C4-2B (cell line): Measurements from ENCODE around the gene PDCD1LG2.

Experiments
- H3K27ac ChIP-seq: fragments of 450-650 bp; 2 replicates; pipeline ENCODE4 v1.5.1; 2017
- CTCF ChIP-seq: fragments of 450-650 bp; conservative IDR thresholded peaks from 2 replicates; pipeline ENCODE4 v1.5.1; 2017; ENCODE audit warnings: mild to moderate bottlenecking
- ZFX ChIP-seq: fragments of 450-650 bp; IDR thresholded peaks from 2 replicates; pipeline ENCODE4 v1.6.1; 2017

PDCD1LG2 gene

GRCh38 chr9:5610491-5610890 lies 100.2 kb downstream of the PDCD1LG2 start:
- no peak for TF ChIP-seq ZFX
- TF ChIP-seq CTCF, result no peak
- no peak overlapping the region for H3K27ac ChIP-seq

GRCh38 chr9:5611321-5612184 lies 101.2 kb downstream of the PDCD1LG2 start:
- TF ChIP-seq CTCF, result no peak
- no peak for TF ChIP-seq ZFX
- no peak overlapping the region; the same call in 1 of the 2 replicates for H3K27ac ChIP-seq

GRCh38 chr9:5612185-5612530 lies 101.8 kb downstream of the PDCD1LG2 start:
- H3K27ac ChIP-seq, result no peak overlapping the region; the same call in 1 of the 2 replicates
- TF ChIP-seq ZFX (no peak), CTCF (no peak)

- no peak for TF ChIP-seq ZFX
- TF ChIP-seq CTCF, result no peak
- no peak overlapping the region for H3K27ac ChIP-seq
These were observed 103.9 kb downstream of the PDCD1LG2 start for GRCh38 chr9:5614192-5614591.

- TF ChIP-seq ZFX (no peak), CTCF (no peak)
- no peak overlapping the region for H3K27ac ChIP-seq
These were observed 104.7 kb downstream of the PDCD1LG2 start for GRCh38 chr9:5614985-5615384.

GRCh38 chr9:5617749-5618148 lies 107.4 kb downstream of the PDCD1LG2 start:
- no peak for TF ChIP-seq ZFX

GRCh38 chr9:5620494-5620893 lies 110.2 kb downstream of the PDCD1LG2 start:
- TF ChIP-seq ZFX, result no peak
- TF ChIP-seq CTCF, result no peak
- no peak overlapping the region; the same call in 1 of the 2 replicates for H3K27ac ChIP-seq

More at GRCh38 chr9:5617749-5618148, 107.4 kb downstream of the PDCD1LG2 start:
- no peak overlapping the region for H3K27ac ChIP-seq
